Esophagus (tissue), 2 donors: Measurements from ENCODE around the gene PARD6B. TPM values are rescaled to one million over a fixed set of nuclear protein-coding genes. Genes with fewer than 3 reads are reported as not detected.
"Not testable (repeated sequence)": the region's sequence is repeated elsewhere in the genome, so short reads cannot be mapped to it uniquely, and the experiment has no call there.

Experiments
- H3K27ac ChIP-seq, 2 donors: one replicate each; pipeline ENCODE4 v1.5.1; 2013; ENCODE audit warnings: low read depth in 2 of 2, mild to moderate bottlenecking in 2 of 2, inconsistent platforms in 1 of 2, low read length in 1 of 2, moderate library complexity in 1 of 2
- H3K27me3 ChIP-seq, 2 donors: one replicate each; pipeline ENCODE4 v1.6.1; 2013; ENCODE audit warnings: low read length in 2 of 2, control low read depth in 1 of 2, mild to moderate bottlenecking in 1 of 2; ENCODE audit not compliant: insufficient read depth in 2 of 2, control insufficient read depth in 1 of 2
- H3K36me3 ChIP-seq, 2 donors: one replicate each; pipeline ENCODE4 v1.6.1; 2013; ENCODE audit warnings: low read length in 1 of 2; ENCODE audit not compliant: control insufficient read depth in 2 of 2, insufficient read depth in 2 of 2
- H3K4me1 ChIP-seq, 2 donors: one replicate each; pipeline ENCODE4 v1.6.1; 2013; ENCODE audit warnings: low read length in 1 of 2; ENCODE audit not compliant: control insufficient read depth in 2 of 2, insufficient read depth in 2 of 2
- H3K4me3 ChIP-seq, 2 donors: one replicate each; pipeline ENCODE4 v1.5.1; 2013; ENCODE audit warnings: low read length in 2 of 2, mild to moderate bottlenecking in 2 of 2, low read depth in 1 of 2, moderate library complexity in 1 of 2
- H3K9me3 ChIP-seq, 2 donors: one replicate each; pipeline ENCODE4 v1.6.1; 2013; ENCODE audit warnings: mild to moderate bottlenecking in 2 of 2, low read depth in 1 of 2, low read length in 1 of 2, moderate library complexity in 1 of 2; ENCODE audit not compliant: control insufficient read depth in 2 of 2, insufficient read depth in 1 of 2
- WGBS, 2 donors: extraction: QIAGEN DNeasy Blood & Tissue Kit; methylation state at CpG; one replicate each; pipeline ENCODE4 v1.1.7; 2013; 5-methylcytosine and 5-hydroxymethylcytosine counted together
- polyA plus RNA-seq, 2 donors: library from polyadenylated mRNA; stranded (reverse); fragments of 200-250 nt; gene quantifications; one replicate each; pipeline ENCODE4 v1.2.3, GENCODE V29; 2013
- donor health status: healthy with polysubstance abuse.
- donor health status: Bipolar disorder and iron deficiency.

Gene PARD6B
- polyA plus RNA-seq, 2 donors: 1.6 to 6.5 TPM

DNA sequence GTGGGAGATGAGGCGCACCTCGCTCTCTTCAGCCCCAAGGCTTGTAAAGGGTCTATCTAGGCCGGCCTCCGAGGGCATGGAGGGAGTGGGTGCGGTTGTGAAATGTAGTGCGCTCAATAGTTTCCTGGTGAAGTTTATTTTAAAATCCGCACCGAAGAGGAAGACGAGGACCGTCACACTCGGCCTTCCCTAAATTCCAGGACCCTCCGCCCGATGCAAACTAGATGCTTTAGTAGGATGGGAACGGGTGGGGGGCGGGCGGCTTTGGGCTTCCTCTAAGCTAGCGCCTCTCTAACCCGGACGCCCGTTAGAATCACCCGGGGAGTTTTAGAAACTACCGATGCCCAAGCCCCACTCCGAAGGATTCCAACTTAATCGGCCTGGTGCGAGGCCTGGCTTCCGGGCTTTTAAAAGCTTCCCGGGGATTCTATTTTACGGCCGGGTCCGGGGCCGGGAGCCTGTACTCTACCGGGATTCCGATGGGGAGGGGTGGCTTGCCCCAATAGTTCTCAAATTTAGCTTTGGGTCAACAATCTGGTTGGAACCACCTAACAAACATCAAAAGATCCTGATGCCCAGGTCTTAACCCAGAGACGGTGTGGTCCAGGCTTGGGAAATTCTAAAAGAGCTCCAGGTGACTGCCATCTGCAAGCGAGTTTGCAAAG lies 62.9 kb downstream of the PARD6B start:
- no peaks in the 10 kb centered on the region for H3K9me3 ChIP-seq
- peaks cover 0 to 3% of the 10 kb centered on the region in 2 donors for H3K4me1 ChIP-seq
- H3K27ac ChIP-seq: peak overlapping the region in 1 of 2 donors; percentile 33
- H3K27me3 ChIP-seq: no peaks in the 10 kb centered on the region
- WGBS, 2 donors: 18 to 20% methylated on average over 35 of the region's 35 CpGs
- H3K4me3 ChIP-seq: peak overlapping the region in 1 of 2 donors; percentile 77
- no peaks in the 10 kb centered on the region for H3K36me3 ChIP-seq

DNA sequence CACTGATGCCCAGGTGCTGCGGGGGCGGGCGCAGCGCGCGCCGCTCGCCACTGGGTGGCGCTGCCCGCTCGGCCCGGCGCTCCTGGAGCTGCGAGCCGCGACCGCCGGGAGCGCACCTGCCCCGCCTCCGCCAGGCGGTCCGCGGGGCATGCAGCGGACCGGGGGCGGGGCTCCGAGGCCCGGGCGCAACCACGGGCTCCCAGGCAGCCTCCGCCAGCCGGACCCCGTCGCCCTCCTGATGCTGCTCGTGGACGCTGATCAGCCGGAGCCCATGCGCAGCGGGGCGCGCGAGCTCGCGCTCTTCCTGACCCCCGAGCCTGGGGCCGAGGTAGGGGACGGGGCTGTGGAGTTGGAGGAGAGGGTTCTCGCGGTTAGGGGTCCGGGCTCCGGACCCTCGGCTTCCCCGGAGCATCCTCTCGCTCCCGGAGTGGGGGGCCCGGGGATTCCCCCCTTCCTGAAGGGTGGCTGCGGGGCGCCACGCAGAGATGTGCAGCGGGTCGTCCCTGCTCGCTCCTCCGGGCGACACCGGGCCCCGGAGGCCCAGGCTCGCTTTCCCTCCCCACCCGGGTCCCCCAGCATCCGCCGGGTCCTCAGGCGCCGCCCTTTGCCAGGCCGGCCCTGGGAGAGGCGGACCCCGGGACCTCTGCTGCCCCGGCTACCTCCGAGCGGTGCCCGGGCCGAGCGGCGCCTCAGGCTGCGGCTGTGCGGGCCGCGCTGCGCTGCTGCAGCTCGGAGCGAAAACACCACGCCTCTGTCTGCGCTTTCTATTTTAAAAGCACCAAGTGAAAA lies 63.7 kb downstream of the PARD6B start, which contains the start of gene BCAS4:
Gene BCAS4, plus strand, starts transcription at position 216 of the 789 bp plus-strand sequence. Its CDS starts 23 bp downstream, at position 239.
- H3K27ac ChIP-seq: peak within 1 kb of the TSS; percentile 43 to 67
- WGBS, 2 donors: 1% methylated on average over 87 to 92 of the region's 92 CpGs

DNA sequence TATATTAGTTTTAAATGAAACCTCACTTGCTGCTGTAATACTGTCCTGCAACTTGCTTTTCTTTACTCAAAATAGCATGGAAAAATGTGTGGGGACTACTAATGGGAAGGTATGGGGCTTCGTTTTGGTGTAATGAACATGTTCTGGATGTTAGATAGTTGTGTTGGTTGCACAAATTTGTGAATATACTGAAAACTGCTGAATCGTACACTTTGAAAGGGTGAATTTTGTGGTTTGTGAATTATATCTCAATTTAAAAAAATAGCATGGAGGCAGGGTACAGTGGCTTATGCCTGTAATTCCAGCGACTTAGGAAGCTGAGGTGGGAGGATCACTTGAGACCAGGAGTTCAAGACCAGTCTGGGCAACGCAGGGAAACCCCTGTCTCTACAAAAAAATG lies 65.8 kb downstream of the PARD6B start:
- Histone ChIP-seq H3K27me3 (no peaks in the 10 kb centered on the region), H3K27ac (no peak overlapping the region), H3K9me3 (no peaks in the 10 kb centered on the region), H3K36me3 (no peaks in the 10 kb centered on the region), H3K4me1 (no peaks in the 10 kb centered on the region), H3K4me3 (no peak overlapping the region)
- 92 to 95% methylated on average over 4 of the region's 4 CpGs for WGBS, 2 donors

More for the DNA sequence above, 63.7 kb downstream of the PARD6B start, which contains the start of gene BCAS4:
- peak within 1 kb of the TSS; percentile 70 to 77 for H3K4me3 ChIP-seq
- H3K9me3 ChIP-seq: no peaks in the 10 kb centered on the region
- no peaks in the 10 kb centered on the region for H3K36me3 ChIP-seq
- H3K4me1 ChIP-seq: peaks cover 0 to 3% of the 10 kb centered on the region in 2 donors
- H3K27me3 ChIP-seq: no peaks in the 10 kb centered on the region

DNA sequence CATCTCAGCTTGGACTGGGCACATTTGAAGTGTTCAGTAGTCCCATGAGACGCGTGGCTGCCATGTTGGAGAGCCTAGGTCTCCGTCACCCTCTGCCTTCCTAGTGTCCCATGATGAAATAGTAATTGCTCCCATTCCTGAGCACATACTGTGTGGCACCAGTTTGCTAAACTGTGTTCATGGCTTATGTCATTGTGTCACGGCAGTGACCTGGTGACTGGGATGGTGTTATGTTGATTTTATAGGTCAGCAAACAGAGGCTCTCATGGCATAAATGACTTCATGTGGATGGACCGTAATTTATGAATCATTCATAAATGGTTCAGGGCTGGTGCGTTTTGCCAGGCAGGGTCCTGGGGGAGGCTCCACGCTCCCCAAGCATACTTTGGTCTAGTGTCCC lies 67.3 kb downstream of the PARD6B start:
- Histone ChIP-seq H3K4me1 (no peaks in the 10 kb centered on the region), H3K36me3 (no peaks in the 10 kb centered on the region), H3K4me3 (no peak overlapping the region), H3K27ac (no peak overlapping the region), H3K9me3 (no peaks in the 10 kb centered on the region), H3K27me3 (no peaks in the 10 kb centered on the region)
- WGBS, 2 donors: 89 to 92% methylated on average over 7 of the region's 7 CpGs

GRCh38 chr20:50799176-50799889 lies 68.0 kb downstream of the PARD6B start:
- WGBS, 2 donors: 83 to 84% methylated on average over 13 of the region's 13 CpGs
- no peak overlapping the region for H3K27ac ChIP-seq
- no peaks in the 10 kb centered on the region for H3K9me3 ChIP-seq
- H3K4me1 ChIP-seq: no peaks in the 10 kb centered on the region
- H3K36me3 ChIP-seq: no peaks in the 10 kb centered on the region
- no peaks in the 10 kb centered on the region for H3K27me3 ChIP-seq
- no peak overlapping the region for H3K4me3 ChIP-seq

GRCh38 chr20:50799890-50800550 lies 68.6 kb downstream of the PARD6B start:
- H3K4me1 ChIP-seq: no peaks in the 10 kb centered on the region
- no peaks in the 10 kb centered on the region for H3K36me3 ChIP-seq
- WGBS, 2 donors: 92% methylated on average over 8 of the region's 8 CpGs
- H3K27me3 ChIP-seq: no peaks in the 10 kb centered on the region
- H3K4me3 ChIP-seq: no peak overlapping the region
- no peak overlapping the region for H3K27ac ChIP-seq
- H3K9me3 ChIP-seq: no peaks in the 10 kb centered on the region

DNA sequence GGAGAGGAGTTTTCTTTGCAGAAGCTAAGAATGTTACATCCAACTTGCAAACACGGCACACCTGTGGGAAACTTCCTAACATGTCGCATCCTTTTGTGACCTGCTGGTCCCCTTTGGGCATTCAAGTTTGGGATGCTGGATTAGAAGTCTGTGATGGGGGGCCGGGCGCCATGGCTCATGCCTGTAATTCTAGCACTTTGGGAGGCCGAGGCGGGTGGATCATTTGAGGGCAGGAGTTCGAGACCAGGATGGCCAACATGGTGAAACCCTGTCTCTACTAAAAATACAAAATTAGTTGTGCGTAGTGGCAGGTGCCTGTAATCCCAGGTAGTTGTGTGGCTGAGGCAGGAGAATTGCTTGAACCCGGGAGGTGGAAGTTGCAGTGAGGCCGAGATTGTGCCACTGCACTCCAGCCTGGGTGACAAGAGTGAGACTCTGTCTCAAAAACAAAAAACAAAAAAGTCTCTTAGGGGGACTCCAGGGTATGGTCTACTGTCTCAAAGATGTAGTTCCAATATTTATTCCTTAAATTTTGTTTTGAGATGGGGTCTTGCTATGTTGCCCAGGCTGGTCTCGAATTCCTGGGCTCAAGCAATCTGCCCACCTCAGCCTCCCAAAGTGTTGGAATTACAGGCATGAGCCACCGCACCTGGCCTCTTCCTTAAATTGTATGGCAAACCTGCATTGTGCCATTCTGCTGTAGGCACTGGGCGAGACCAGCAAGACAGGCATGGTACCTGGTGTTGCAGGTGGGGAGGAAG lies 69.8 kb downstream of the PARD6B start:
- H3K4me3 ChIP-seq, H3K9me3 ChIP-seq, H3K36me3 ChIP-seq, H3K27ac ChIP-seq, H3K4me1 ChIP-seq, H3K27me3 ChIP-seq: not testable (repeated sequence)
- 93 to 95% methylated on average over 13 of the region's 13 CpGs for WGBS, 2 donors

DNA sequence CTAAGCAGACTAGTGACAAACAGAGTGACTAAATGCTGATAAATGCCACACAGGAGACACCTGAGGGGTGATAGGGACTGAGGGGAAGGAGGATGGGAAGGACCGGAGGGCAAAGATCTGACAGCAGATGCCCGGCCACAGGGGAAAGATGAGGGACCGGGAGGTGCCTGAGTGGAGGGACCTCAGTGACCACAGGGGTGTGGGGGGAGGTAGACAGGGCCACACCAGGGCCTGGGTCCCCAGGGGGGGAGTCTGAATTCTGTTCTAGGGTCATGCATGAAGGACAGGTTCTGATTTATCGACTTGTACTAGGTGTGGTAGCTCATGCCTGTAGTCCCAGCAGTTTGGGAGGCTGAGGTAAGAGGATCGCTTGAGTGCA lies 70.4 kb downstream of the PARD6B start:
- Histone ChIP-seq H3K27ac (no peak overlapping the region), H3K36me3 (no peaks in the 10 kb centered on the region), H3K27me3 (no peaks in the 10 kb centered on the region), H3K9me3 (no peaks in the 10 kb centered on the region), H3K4me1 (no peaks in the 10 kb centered on the region), H3K4me3 (no peak overlapping the region)
- WGBS, 2 donors: 93 to 94% methylated on average over 5 of the region's 5 CpGs

DNA sequence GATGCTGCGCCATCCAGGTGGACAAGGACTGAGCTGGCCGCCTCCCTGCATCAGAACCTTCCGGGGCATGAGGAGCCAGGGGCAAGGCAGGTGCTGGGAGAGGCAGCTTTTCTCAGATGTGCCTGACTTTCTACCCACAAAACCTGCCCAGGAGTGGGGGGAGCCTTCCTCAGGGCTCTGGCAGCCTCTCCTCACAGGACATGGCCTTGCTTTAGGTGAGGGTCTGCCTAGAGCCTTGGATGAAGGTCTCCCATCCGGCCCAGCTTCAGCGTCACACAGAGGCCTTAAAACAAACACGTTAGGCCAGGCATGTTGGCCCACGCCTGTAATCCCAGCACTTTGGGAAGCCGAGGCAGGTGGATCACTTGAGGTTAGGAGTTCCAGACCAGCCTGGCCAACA lies 70.9 kb downstream of the PARD6B start:
- Histone ChIP-seq H3K27ac (no peak overlapping the region), H3K4me3 (no peak overlapping the region), H3K27me3 (no peaks in the 10 kb centered on the region), H3K36me3 (no peaks in the 10 kb centered on the region), H3K4me1 (no peaks in the 10 kb centered on the region), H3K9me3 (no peaks in the 10 kb centered on the region)
- WGBS, 2 donors: 87 to 93% methylated on average over 8 of the region's 8 CpGs
